Fibroblast of the aortic adventitia (primary cell): ENCODE data around the gene POU2F3. TPM values are rescaled to one million over a fixed set of nuclear protein-coding genes. Genes with fewer than 3 reads are reported as not detected.

Experiments
- DNase-seq: peaks from one replicate; pipeline ENCODE4 v3.0.0-alpha.2; 2010; ENCODE audit warnings: low read depth
- H3K4me3 ChIP-seq: 2 replicates; pipeline ENCODE4 v1.5.1; 2011; ENCODE audit warnings: low read depth, mild to moderate bottlenecking, control low read depth, low read length, moderate library complexity
- CTCF ChIP-seq: IDR thresholded peaks from 2 replicates; pipeline ENCODE4 v1.5.1; 2011; ENCODE audit warnings: mild to moderate bottlenecking, low read length, control low read depth, inconsistent platforms; ENCODE audit not compliant: insufficient read depth
- total RNA-seq: library from RNA; depleted of rRNA; stranded (reverse); fragments of >200 nt; gene quantifications from 2 replicates; pipeline ENCODE4 v1.2.3, GENCODE V29; 2012; ENCODE audit warnings: low replicate concordance

The POU2F3 gene
- total RNA-seq, 1 donor, result 0.36 TPM

- H3K4me3 ChIP-seq, result peak overlapping the region; percentile 77
- peak; percentile 80 for DNase-seq
Observed at GRCh38 chr11:120326228-120326627, 86.3 kb downstream of the POU2F3 start.

DNA sequence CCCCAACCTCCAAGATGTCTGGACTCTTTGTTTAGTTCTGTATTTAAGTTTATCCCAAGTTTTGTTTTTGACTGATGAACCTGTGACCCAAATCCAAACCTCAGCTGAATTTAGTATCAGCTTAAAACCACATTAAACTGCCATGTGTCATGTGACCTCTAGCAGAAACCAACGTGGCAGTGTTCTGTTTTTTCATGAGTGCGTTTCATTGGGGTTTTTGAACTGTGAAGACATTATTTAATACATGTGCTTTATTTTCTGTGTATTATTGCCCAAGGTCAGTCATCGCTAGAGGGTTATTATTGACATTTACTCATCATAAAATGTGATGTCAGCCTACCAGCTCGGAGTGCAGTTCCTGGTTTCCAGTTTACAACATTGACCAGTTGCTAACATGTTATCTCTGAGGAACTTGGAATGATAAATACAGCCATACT lies 86.9 kb downstream of the POU2F3 start:
- DNase-seq, result no peak
- TF ChIP-seq CTCF, result no peak
- no peak overlapping the region for H3K4me3 ChIP-seq

More at GRCh38 chr11:120326228-120326627, 86.3 kb downstream of the POU2F3 start:
- no peak for TF ChIP-seq CTCF

- no peak for DNase-seq
- no peak for TF ChIP-seq CTCF
- H3K4me3 ChIP-seq, result no peak overlapping the region
Observed at GRCh38 chr11:120327311-120327710, 87.4 kb downstream of the POU2F3 start.

DNA sequence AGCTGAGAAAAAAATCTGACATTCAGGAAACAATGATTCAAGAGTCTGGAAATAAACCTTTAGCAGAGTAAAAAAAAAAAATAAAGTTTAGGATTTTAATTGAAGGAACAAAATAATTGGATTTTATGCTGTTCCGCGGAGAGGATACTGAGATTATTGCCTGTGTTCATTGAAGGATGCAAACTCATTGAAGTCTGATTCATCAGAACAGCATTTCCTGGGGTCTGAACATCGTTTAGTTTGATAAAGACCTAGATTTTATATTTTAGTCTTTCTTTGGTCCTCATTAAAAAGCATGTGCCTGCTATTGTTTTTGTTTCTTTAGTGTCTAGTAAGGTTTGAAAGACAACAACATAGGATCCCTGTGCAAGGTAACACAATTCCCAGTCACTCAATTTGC lies 89.6 kb downstream of the POU2F3 start:
- no peak overlapping the region for H3K4me3 ChIP-seq
- no peak for DNase-seq
- no peak for TF ChIP-seq CTCF

- no peak overlapping the region for H3K4me3 ChIP-seq
- TF ChIP-seq CTCF, result no peak
- no peak for DNase-seq
Observed at GRCh38 chr11:120330045-120330444, 90.1 kb downstream of the POU2F3 start.

- no peak overlapping the region for H3K4me3 ChIP-seq
Observed at GRCh38 chr11:120331301-120331996, 91.5 kb downstream of the POU2F3 start.

More at GRCh38 chr11:120331301-120331996, 91.5 kb downstream of the POU2F3 start:
- peak; percentile 96 for DNase-seq
- no peak for TF ChIP-seq CTCF
